Gastroesophageal sphincter (tissue), 4 donors: ENCODE results near the gene ACSF3. TPM values are rescaled to one million over a fixed set of nuclear protein-coding genes. Genes with fewer than 3 reads are reported as not detected.

Experiments used
- ATAC-seq: fragments of 150-250 bp; one replicate; pipeline ENCODE4 v1.9.1; 2016; ENCODE audit warnings: mild to moderate bottlenecking, moderate library complexity
- H3K27ac ChIP-seq, 4 donors: fragments of 200-600 bp; sonication (generic) in 3 of 4; 1 replicate in 3 of 4; 2 replicates in 1 of 4; pipeline ENCODE4 v1.5.1; 2016 to 2019
- H3K27me3 ChIP-seq: fragments of 200-600 bp; sonication (generic); one replicate; pipeline ENCODE4 v1.5.1; 2019
- H3K36me3 ChIP-seq, 2 donors: fragments of 200-600 bp; sonication (generic); one replicate each; pipeline ENCODE4 v1.5.1; 2019; ENCODE audit warnings: control low read depth in 1 of 2
- H3K4me1 ChIP-seq, 3 donors: fragments of 200-600 bp; sonication (generic); 1 replicate in 2 of 3; 2 replicates in 1 of 3; pipeline ENCODE4 v1.5.1; 2016 to 2019; ENCODE audit warnings: control low read depth in 2 of 3
- H3K4me3 ChIP-seq, 2 donors: fragments of 200-600 bp; sonication (generic); one replicate each; pipeline ENCODE4 v1.5.1; 2019; ENCODE audit warnings: mild to moderate bottlenecking in 1 of 2, moderate library complexity in 1 of 2
- H3K9me3 ChIP-seq, 3 donors: fragments of 200-600 bp; sonication (generic); one replicate each; pipeline ENCODE4 v1.5.1; 2017 to 2019; ENCODE audit warnings: control low read depth in 2 of 3
- CTCF ChIP-seq, 4 experiments: fragments of 200-600 bp in 2 of 4; fragments of 450-650 bp in 2 of 4; sonication (generic) in 1 of 4; IDR thresholded peaks; one replicate each; pipeline ENCODE4 v1.5.1; 2017 to 2019; ENCODE audit warnings: antibody characterized with exemption in 4 of 4, mild to moderate bottlenecking in 2 of 4, moderate library complexity in 2 of 4
- EP300 ChIP-seq: sonication (generic); formaldehyde crosslinking; IDR thresholded peaks from one replicate; pipeline ENCODE4 v1.6.1; 2017; ENCODE audit warnings: antibody characterized with exemption, mild to moderate bottlenecking
- POLR2A ChIP-seq, 2 donors: fragments of 450-650 bp; IDR thresholded peaks; one replicate each; pipeline ENCODE4 v1.6.1; 2017; ENCODE audit warnings: antibody characterized with exemption in 2 of 2, mild to moderate bottlenecking in 2 of 2, moderate library complexity in 1 of 2
- POLR2AphosphoS5 ChIP-seq: sonication (generic); formaldehyde crosslinking; IDR thresholded peaks from one replicate; pipeline ENCODE4 v1.6.1; 2017; ENCODE audit warnings: antibody characterized with exemption
- WGBS, 2 donors: methylation state at CpG; one replicate each; pipeline ENCODE4 v1.1.5; 2018; ENCODE audit warnings: low coverage in 1 of 2; 5-methylcytosine and 5-hydroxymethylcytosine counted together
- total RNA-seq, 4 donors: library from RNA; depleted of rRNA; stranded (reverse); fragments of >200 nt; gene quantifications; one replicate each; pipeline ENCODE4 v1.1.0, GENCODE V29; 2016

ACSF3 gene
- total RNA-seq, 4 donors from 2014 or later: 14.5 to 33.8 (median 28.8) TPM

GRCh38 chr16:89154390-89155183, 60.9 kb downstream of the ACSF3 start:
- H3K4me3 ChIP-seq: no peak overlapping the region
- no peak for TF ChIP-seq POLR2A (IDR thresholded peaks at IDR 0.05)
- no peak for TF ChIP-seq CTCF (IDR thresholded peaks at IDR 0.05)
- TF ChIP-seq EP300: no peak
- no peak for TF ChIP-seq POLR2AphosphoS5
- 9% methylated on average over 4 of the region's 24 CpGs; no CpG with 5 or more reads in 1 of the 2 donors for WGBS, 2 donors
- H3K27ac ChIP-seq: peak overlapping the region in 2 of 4 donors; percentile 54 to 64
- H3K36me3 ChIP-seq: peaks cover 0 to 33% of the 10 kb centered on the region in 2 donors
- H3K27me3 ChIP-seq: peaks cover 4% of the 10 kb centered on the region
- ATAC-seq: no peak
- H3K9me3 ChIP-seq: no peaks in the 10 kb centered on the region
- peaks cover 0 to 30% (median 9%) of the 10 kb centered on the region in 3 donors for H3K4me1 ChIP-seq

DNA sequence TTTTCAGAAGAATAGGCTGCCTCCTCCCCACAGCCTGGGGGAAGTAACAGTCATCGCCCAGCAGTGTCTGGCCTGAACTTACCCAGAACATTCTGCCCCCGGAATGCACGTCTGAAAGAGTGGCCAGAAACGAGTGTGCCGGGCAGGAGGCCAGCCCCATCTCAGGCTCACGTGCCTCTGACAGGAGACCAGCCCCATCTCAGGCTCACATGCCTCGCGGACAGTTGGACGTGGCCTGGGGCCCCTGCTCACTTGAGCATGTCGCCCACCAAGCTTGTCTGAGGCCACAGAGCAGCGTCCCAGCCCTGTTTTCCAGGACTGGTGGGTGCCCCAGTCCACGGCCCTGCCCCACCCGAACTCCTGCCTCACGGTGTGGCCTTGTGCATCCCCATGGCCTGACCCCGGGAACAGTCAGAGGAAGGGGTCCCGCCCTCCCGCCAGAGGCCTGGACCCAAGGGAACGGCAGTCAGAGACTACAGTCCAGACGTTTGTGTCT, 61.6 kb downstream of the ACSF3 start:
- no peaks in the 10 kb centered on the region for H3K9me3 ChIP-seq
- ATAC-seq: peak; percentile 82
- no peak overlapping the region for H3K4me3 ChIP-seq
- TF ChIP-seq POLR2A (IDR thresholded peaks at IDR 0.05) (no peak), POLR2AphosphoS5 (peak; percentile 72)
- peak overlapping the region in 2 of 4 donors; percentile 54 to 64 for H3K27ac ChIP-seq
- peaks cover 10% of the 10 kb centered on the region for H3K27me3 ChIP-seq
- H3K36me3 ChIP-seq: peaks cover 0 to 27% of the 10 kb centered on the region in 2 donors
- H3K4me1 ChIP-seq: peaks cover 0 to 30% (median 9%) of the 10 kb centered on the region in 3 donors
- 13% methylated on average over 8 of the region's 19 CpGs; no CpG with 5 or more reads in 1 of the 2 donors for WGBS, 2 donors

GRCh38 chr16:89155851-89156739, 62.4 kb downstream of the ACSF3 start:
- Histone ChIP-seq H3K27me3 (peaks cover 18% of the 10 kb centered on the region), H3K4me3 (no peak overlapping the region), H3K27ac (peak overlapping the region in 1 of 4 donors; percentile 64), H3K36me3 (peaks cover 0 to 18% of the 10 kb centered on the region in 2 donors), H3K9me3 (no peaks in the 10 kb centered on the region), H3K4me1 (peaks cover 0 to 30% (median 9%) of the 10 kb centered on the region in 3 donors)
- ATAC-seq: no peak
- TF ChIP-seq POLR2A (IDR thresholded peaks at IDR 0.05) (no peak), EP300 (no peak), POLR2AphosphoS5 (no peak), CTCF (IDR thresholded peaks at IDR 0.05) (no peak)
- 69 to 74% methylated on average over 3 to 4 of the region's 24 CpGs for WGBS, 2 donors

DNA sequence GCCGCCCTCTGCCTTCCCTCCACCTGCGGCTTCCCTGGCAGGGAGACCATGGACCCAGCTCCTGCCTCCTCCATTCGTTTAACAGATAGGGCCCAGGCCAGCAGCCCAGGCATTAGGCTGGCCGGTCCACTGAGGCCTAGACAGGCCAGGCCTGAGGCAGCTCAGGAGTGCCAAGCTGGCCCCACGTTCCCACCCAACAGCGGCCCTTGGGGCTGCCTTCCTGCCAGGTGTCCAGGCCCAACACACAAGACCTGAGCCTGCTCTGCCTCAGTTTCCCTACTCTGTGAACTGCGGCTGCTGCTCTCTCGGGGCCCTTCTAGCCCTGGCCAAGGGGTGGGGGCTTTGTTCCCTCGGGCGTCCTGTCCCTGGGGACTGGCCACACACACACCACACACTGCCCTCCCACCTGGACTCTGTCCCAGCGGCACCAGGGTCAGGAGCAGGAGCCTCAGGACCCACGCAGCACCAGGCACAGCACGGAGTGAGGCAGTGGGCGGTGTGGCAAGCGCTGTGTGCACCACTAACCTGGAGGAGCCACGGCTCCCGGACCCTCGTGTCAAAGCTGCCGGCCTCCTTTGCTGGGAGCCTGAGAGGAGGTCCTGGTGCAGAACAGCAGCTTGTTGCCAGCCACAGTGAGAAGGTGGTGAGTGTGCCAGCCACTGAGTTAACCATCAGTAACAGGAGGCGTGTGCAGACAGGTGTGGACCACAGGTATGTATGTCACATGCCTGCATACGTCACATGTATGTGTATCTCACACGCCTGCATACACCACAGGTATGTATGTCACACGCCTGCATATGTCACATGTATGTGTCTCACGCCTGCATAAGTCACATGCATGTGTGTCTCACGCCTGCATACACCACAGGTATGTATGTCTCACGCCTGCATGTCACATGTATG, 63.3 kb downstream of the ACSF3 start:
- Histone ChIP-seq H3K27me3 (peaks cover 27% of the 10 kb centered on the region), H3K27ac (no peak overlapping the region), H3K36me3 (peaks cover 0 to 9% of the 10 kb centered on the region in 2 donors), H3K4me3 (no peak overlapping the region), H3K4me1 (peaks cover 0 to 30% (median 9%) of the 10 kb centered on the region in 3 donors), H3K9me3 (no peaks in the 10 kb centered on the region)
- ATAC-seq: no peak
- TF ChIP-seq POLR2AphosphoS5 (no peak), CTCF (IDR thresholded peaks at IDR 0.05) (no peak), POLR2A (IDR thresholded peaks at IDR 0.05) (no peak), EP300 (no peak)
- 91% methylated on average over 7 of the region's 26 CpGs; no CpG with 5 or more reads in 1 of the 2 donors for WGBS, 2 donors
